NCI-H1436 (cell line): ENCODE data around the gene RCAN2.
"Not testable (repeated sequence)": the region's sequence is repeated elsewhere in the genome, so short reads cannot be mapped to it uniquely, and the experiment has no call there.

Experiments
- DNase-seq: peaks from one replicate; lab custom pipeline; 2025; lab: John Stamatoyannopoulos, UW

The RCAN2 gene

GRCh38 chr6:46387728-46388127, 103.5 kb downstream of the RCAN2 start:
- not testable (repeated sequence) for DNase-seq

GRCh38 chr6:46381579-46381978, 109.7 kb downstream of the RCAN2 start:
- no peak for DNase-seq

GRCh38 chr6:46381057-46381456, 110.2 kb downstream of the RCAN2 start:
- no peak for DNase-seq

- peak; percentile 23 for DNase-seq
These were observed 111.0 kb downstream of the RCAN2 start for GRCh38 chr6:46380152-46380807.

- no peak for DNase-seq
These were observed 112.3 kb downstream of the RCAN2 start for GRCh38 chr6:46378882-46379416.

GRCh38 chr6:46378161-46378881, 112.9 kb downstream of the RCAN2 start:
- no peak for DNase-seq

- no peak for DNase-seq
These were observed 114.0 kb downstream of the RCAN2 start for GRCh38 chr6:46377209-46377608.

- DNase-seq: no peak
These were observed 114.6 kb downstream of the RCAN2 start for GRCh38 chr6:46376562-46377061.

- DNase-seq: no peak
These were observed 120.6 kb downstream of the RCAN2 start for GRCh38 chr6:46370622-46371021.

- DNase-seq: no peak
These were observed 123.1 kb downstream of the RCAN2 start for GRCh38 chr6:46368169-46368536.

- no peak for DNase-seq
These were observed 123.7 kb downstream of the RCAN2 start for GRCh38 chr6:46367354-46368168.

GRCh38 chr6:46366190-46366900, 124.9 kb downstream of the RCAN2 start:
- DNase-seq: no peak

- no peak for DNase-seq
These were observed 133.7 kb downstream of the RCAN2 start for GRCh38 chr6:46357591-46357990.

GRCh38 chr6:46356543-46356942, 134.7 kb downstream of the RCAN2 start:
- DNase-seq: no peak

GRCh38 chr6:46353528-46353927, 137.7 kb downstream of the RCAN2 start:
- no peak for DNase-seq

- no peak for DNase-seq
These were observed 138.5 kb downstream of the RCAN2 start for GRCh38 chr6:46352541-46353268.

GRCh38 chr6:46350714-46351113, 140.5 kb downstream of the RCAN2 start:
- no peak for DNase-seq

GRCh38 chr6:46347669-46348068, 143.6 kb downstream of the RCAN2 start:
- no peak for DNase-seq

- no peak for DNase-seq
These were observed 151.0 kb downstream of the RCAN2 start for GRCh38 chr6:46340246-46340645.

GRCh38 chr6:46338131-46338530, 153.1 kb downstream of the RCAN2 start:
- DNase-seq: no peak

- no peak for DNase-seq
These were observed 156.8 kb downstream of the RCAN2 start for GRCh38 chr6:46334442-46334841.
